ENCODE measurements around the gene SH3GLB1. TPM values are rescaled to one million over a fixed set of nuclear protein-coding genes. Genes with fewer than 3 reads are reported as not detected.
"Not testable (repeated sequence)": the region's sequence is repeated elsewhere in the genome, so short reads cannot be mapped to it uniquely, and the experiment has no call there.

Gene SH3GLB1
- 100 to 1,000 TPM in 1 of 8 experiments, 10 to 100 TPM in 7; 26.8 to 106 (median 74.0) TPM for total RNA-seq

- Histone ChIP-seq H3K4me1 (replicated peaks in 1 of 2) (peaks cover 8 to 15% of the 10 kb centered on the region in 2 donors), H3K27ac (peak within 1 kb of the TSS; percentile 91 to 96), H3K4me3 (peak within 1 kb of the TSS; percentile 57 to 88 (median 60))
- whole genome bisulfite sequencing, 10 experiments: 0 to 3% methylated on average over 7 to 8 of the region's 71 CpGs; no CpG with 5 or more reads in 8 of the 10 experiments
- in situ Hi-C loops (cut with MboI; ENCODE audit: low pct_unique_long_range_greater_than_20kb in 2 of 9, low sequenced_read_pairs in 9 of 9, unreplicated experiment in 9 of 9): no loop called here
- peak; percentile 76 to 92 (median 85) for ATAC-seq (replicated peaks in 6 of 8)
Observed at GRCh38 chr1:86704458-86704971, at the start of gene SH3GLB1. Gene SH3GLB1, plus strand, starts transcription at chr1:86704576. Its CDS starts 324 bp downstream, at chr1:86704900.

GRCh38 chr1:86658381-86658780 is 46.0 kb upstream of the SH3GLB1 start:
- H3K4me1 ChIP-seq (replicated peaks in 1 of 2); in situ Hi-C loops (cut with MboI; ENCODE audit: low pct_unique_long_range_greater_than_20kb in 2 of 9, low sequenced_read_pairs in 9 of 9, unreplicated experiment in 9 of 9); H3K4me3 ChIP-seq; ATAC-seq (replicated peaks in 6 of 8); H3K27ac ChIP-seq: not testable (repeated sequence)
- WGBS, 10 experiments: 27 to 71% (median 60%) methylated on average over 3 to 7 of the region's 7 CpGs

GRCh38 chr1:86666368-86666767 is 38.0 kb upstream of the SH3GLB1 start:
- WGBS, 10 experiments: 50 to 100% (median 96%) methylated on average over 1 to 4 of the region's 4 CpGs; no CpG with 5 or more reads in 2 of the 10 experiments
- H3K4me1 ChIP-seq (replicated peaks in 1 of 2): no peaks in the 10 kb centered on the region
- in situ Hi-C loops (cut with MboI; ENCODE audit: low pct_unique_long_range_greater_than_20kb in 2 of 9, low sequenced_read_pairs in 9 of 9, unreplicated experiment in 9 of 9): no loop called here
- no peak overlapping the region for H3K4me3 ChIP-seq
- H3K27ac ChIP-seq: no peak overlapping the region
- ATAC-seq (replicated peaks in 6 of 8): no peak

- H3K27ac ChIP-seq: no peak overlapping the region
- no peak overlapping the region for H3K4me3 ChIP-seq
- in situ Hi-C loops (cut with MboI; ENCODE audit: low pct_unique_long_range_greater_than_20kb in 2 of 9, low sequenced_read_pairs in 9 of 9, unreplicated experiment in 9 of 9): loop anchor here in 1 of 9 experiments (25.0 kb wide), 1 partner anchor 175 kb away; no protein-coding TSS in a partner anchor
- peaks cover 0 to 3% of the 10 kb centered on the region in 2 donors for H3K4me1 ChIP-seq (replicated peaks in 1 of 2)
- 82 to 100% (median 98%) methylated on average over 1 of the region's 1 CpG for WGBS, 10 experiments
- ATAC-seq (replicated peaks in 6 of 8): peak in 2 of 8 experiments; percentile 19 to 22
Observed at GRCh38 chr1:86687595-86687994, 16.8 kb upstream of the SH3GLB1 start.

- ATAC-seq (replicated peaks in 6 of 8): peak in 2 of 8 experiments; percentile 9 to 31
- WGBS, 10 experiments: 0 to 56% (median 27%) methylated on average over 1 to 6 of the region's 6 CpGs; no CpG with 5 or more reads in 1 of the 10 experiments
- no peak overlapping the region for H3K27ac ChIP-seq
- H3K4me1 ChIP-seq (replicated peaks in 1 of 2): peaks cover 0 to 4% of the 10 kb centered on the region in 2 donors
- in situ Hi-C loops (cut with MboI; ENCODE audit: low pct_unique_long_range_greater_than_20kb in 2 of 9, low sequenced_read_pairs in 9 of 9, unreplicated experiment in 9 of 9): loop anchor here in 1 of 9 experiments (25.0 kb wide), 1 partner anchor 180 kb away; no protein-coding TSS in a partner anchor
- H3K4me3 ChIP-seq: no peak overlapping the region
Observed at GRCh38 chr1:86692641-86693040, 11.7 kb upstream of the SH3GLB1 start.

GRCh38 chr1:86695400-86695799 is 9.0 kb upstream of the SH3GLB1 start:
- in situ Hi-C loops (cut with MboI; ENCODE audit: low pct_unique_long_range_greater_than_20kb in 2 of 9, low sequenced_read_pairs in 9 of 9, unreplicated experiment in 9 of 9): loop anchor here in 1 of 9 experiments (25.0 kb wide), 1 partner anchor 183 kb away; no protein-coding TSS in a partner anchor
- H3K27ac ChIP-seq: no peak overlapping the region
- H3K4me3 ChIP-seq: no peak overlapping the region
- WGBS, 10 experiments: 78 to 100% (median 92%) methylated on average over 1 to 2 of the region's 2 CpGs; no CpG with 5 or more reads in 1 of the 10 experiments
- ATAC-seq (replicated peaks in 6 of 8): no peak
- H3K4me1 ChIP-seq (replicated peaks in 1 of 2): peaks cover 0 to 4% of the 10 kb centered on the region in 2 donors

- 30 to 100% (median 86%) methylated on average over 1 of the region's 1 CpG for WGBS, 10 experiments
- H3K4me3 ChIP-seq: no peak overlapping the region
- H3K27ac ChIP-seq: no peak overlapping the region
- no peak for ATAC-seq (replicated peaks in 6 of 8)
- in situ Hi-C loops (cut with MboI; ENCODE audit: low pct_unique_long_range_greater_than_20kb in 2 of 9, low sequenced_read_pairs in 9 of 9, unreplicated experiment in 9 of 9): loop anchor here in 1 of 9 experiments (25.0 kb wide), 1 partner anchor 184 kb away; no protein-coding TSS in a partner anchor
- H3K4me1 ChIP-seq (replicated peaks in 1 of 2): peaks cover 0 to 4% of the 10 kb centered on the region in 2 donors
Observed at GRCh38 chr1:86696522-86696921, 7.9 kb upstream of the SH3GLB1 start.

GRCh38 chr1:86699186-86699585 is 5.2 kb upstream of the SH3GLB1 start:
- Histone ChIP-seq H3K4me1 (replicated peaks in 1 of 2) (peaks cover 5 to 10% of the 10 kb centered on the region in 2 donors), H3K27ac (no peak overlapping the region), H3K4me3 (no peak overlapping the region)
- 33 to 95% (median 78%) methylated on average over 2 of the region's 2 CpGs for WGBS, 10 experiments
- no peak for ATAC-seq (replicated peaks in 6 of 8)
- in situ Hi-C loops (cut with MboI; ENCODE audit: low pct_unique_long_range_greater_than_20kb in 2 of 9, low sequenced_read_pairs in 9 of 9, unreplicated experiment in 9 of 9): loop anchor here in 1 of 9 experiments (25.0 kb wide), 1 partner anchor 187 kb away; no protein-coding TSS in a partner anchor

- peaks cover 5 to 10% of the 10 kb centered on the region in 2 donors for H3K4me1 ChIP-seq (replicated peaks in 1 of 2)
- ATAC-seq (replicated peaks in 6 of 8): no peak
- in situ Hi-C loops (cut with MboI; ENCODE audit: low pct_unique_long_range_greater_than_20kb in 2 of 9, low sequenced_read_pairs in 9 of 9, unreplicated experiment in 9 of 9): no loop called here
- H3K27ac ChIP-seq: no peak overlapping the region
- no peak overlapping the region for H3K4me3 ChIP-seq
- WGBS, 10 experiments: 10 to 80% (median 64%) methylated on average over 1 of the region's 1 CpG; no CpG with 5 or more reads in 2 of the 10 experiments
Observed at GRCh38 chr1:86701731-86702130, 2.6 kb upstream of the SH3GLB1 start.

- ATAC-seq (replicated peaks in 6 of 8); in situ Hi-C loops (cut with MboI; ENCODE audit: low pct_unique_long_range_greater_than_20kb in 2 of 9, low sequenced_read_pairs in 9 of 9, unreplicated experiment in 9 of 9): not testable (repeated sequence)
- WGBS, 10 experiments: 79 to 100% (median 90%) methylated on average over 2 to 5 of the region's 5 CpGs
- Histone ChIP-seq H3K27ac (peak overlapping the region in 1 of 2 donors; percentile 91), H3K4me3 (peak overlapping the region in 3 of 5 donors; percentile 57 to 60 (median 60)), H3K4me1 (replicated peaks in 1 of 2) (peaks cover 8 to 15% of the 10 kb centered on the region in 2 donors)
Observed at GRCh38 chr1:86702954-86703494, 1.4 kb upstream of the SH3GLB1 start.

GRCh38 chr1:86703696-86704457 is 499 bp upstream of the SH3GLB1 start:
- peak; percentile 16 to 61 (median 58) for ATAC-seq (replicated peaks in 6 of 8)
- 7 to 40% (median 18%) methylated on average over 6 to 31 of the region's 34 CpGs for WGBS, 10 experiments
- Histone ChIP-seq H3K27ac (peak overlapping the region; percentile 91 to 96), H3K4me1 (replicated peaks in 1 of 2) (peaks cover 8 to 15% of the 10 kb centered on the region in 2 donors), H3K4me3 (peak overlapping the region; percentile 57 to 88 (median 60))
- in situ Hi-C loops (cut with MboI; ENCODE audit: low pct_unique_long_range_greater_than_20kb in 2 of 9, low sequenced_read_pairs in 9 of 9, unreplicated experiment in 9 of 9): no loop called here

GRCh38 chr1:86704972-86705664 is 742 bp downstream of the SH3GLB1 start:
- ATAC-seq (replicated peaks in 6 of 8): peak; percentile 45 to 71 (median 54)
- 0 to 10% (median 0%) methylated on average over 1 to 14 of the region's 41 CpGs; no CpG with 5 or more reads in 5 of the 10 experiments for WGBS, 10 experiments
- H3K27ac ChIP-seq: peak overlapping the region; percentile 91 to 96
- H3K4me3 ChIP-seq: peak overlapping the region; percentile 57 to 88 (median 60)
- peaks cover 8 to 15% of the 10 kb centered on the region in 2 donors for H3K4me1 ChIP-seq (replicated peaks in 1 of 2)
- in situ Hi-C loops (cut with MboI; ENCODE audit: low pct_unique_long_range_greater_than_20kb in 2 of 9, low sequenced_read_pairs in 9 of 9, unreplicated experiment in 9 of 9): no loop called here
